SW480 (cell line): ENCODE measurements around the gene CD300E.

Source experiments
- DNase-seq: peaks from one replicate; pipeline ENCODE4 v3.0.0-alpha.2; 2016; ENCODE audit warnings: low spot score

CD300E gene

DNA sequence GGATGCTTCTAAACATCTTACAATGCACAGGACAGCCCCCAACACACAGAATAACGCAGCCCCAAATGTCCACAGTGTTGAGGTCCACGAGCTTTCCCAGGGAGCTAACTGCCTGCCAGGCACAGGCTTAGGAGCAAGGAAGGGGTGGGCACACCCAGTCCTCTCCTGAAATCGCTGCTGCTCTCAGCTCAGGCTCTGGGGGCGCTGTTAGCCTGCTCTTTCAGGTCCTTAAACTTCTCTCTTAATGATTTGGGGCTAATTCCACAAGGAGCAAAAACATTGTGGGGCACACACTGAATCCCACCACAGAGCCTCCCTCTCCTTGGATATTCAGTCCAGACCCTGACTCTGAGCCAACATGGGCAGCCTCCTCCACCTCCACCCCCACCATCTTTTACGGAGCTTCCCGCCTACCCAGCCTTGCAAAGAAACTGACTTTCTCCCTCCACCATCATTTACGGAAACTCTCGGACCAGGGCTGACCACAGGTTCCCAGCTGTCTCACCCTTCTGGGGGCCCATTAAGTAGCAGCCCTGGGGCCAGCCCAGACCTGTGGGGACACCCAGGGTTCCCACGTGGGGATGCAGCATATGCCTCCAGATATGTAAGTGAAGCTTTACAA lies 57.3 kb downstream of the CD300E start:
- DNase-seq: peak; percentile 49

DNA sequence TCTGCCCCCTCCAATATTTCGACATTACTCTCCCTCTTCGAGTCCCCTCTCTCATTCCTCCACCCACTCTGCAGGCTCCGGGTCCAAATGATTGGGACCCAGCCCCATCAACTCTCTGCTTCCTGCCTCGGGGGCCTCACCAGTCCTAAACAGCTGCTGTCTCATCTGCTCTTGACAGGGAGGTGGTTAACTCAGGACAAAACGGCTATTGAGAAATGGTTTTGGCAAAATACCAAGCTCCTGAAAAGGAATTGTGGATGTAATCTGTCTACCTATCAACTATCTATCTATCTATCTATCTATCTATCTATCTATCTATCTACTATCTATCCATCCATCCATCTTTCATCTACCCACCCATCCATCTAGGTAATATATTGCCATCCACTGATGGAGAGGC lies 58.4 kb downstream of the CD300E start:
- no peak for DNase-seq

DNA sequence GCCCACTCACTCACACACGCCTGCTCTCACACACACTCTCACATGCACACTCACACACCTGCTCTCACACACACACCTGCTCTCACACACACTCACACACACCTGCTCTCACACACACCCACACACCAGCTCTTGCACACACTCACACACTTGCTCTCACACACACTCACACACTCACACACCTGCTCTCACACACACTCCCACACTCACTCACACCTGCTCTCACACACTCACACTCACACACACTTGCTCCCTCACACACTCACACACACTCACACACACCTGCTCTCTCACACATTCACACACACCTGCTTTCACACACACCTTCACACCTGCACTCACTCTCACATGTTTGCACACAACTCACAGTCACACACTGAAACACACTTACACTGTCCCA lies 60.2 kb downstream of the CD300E start:
- DNase-seq: no peak

DNA sequence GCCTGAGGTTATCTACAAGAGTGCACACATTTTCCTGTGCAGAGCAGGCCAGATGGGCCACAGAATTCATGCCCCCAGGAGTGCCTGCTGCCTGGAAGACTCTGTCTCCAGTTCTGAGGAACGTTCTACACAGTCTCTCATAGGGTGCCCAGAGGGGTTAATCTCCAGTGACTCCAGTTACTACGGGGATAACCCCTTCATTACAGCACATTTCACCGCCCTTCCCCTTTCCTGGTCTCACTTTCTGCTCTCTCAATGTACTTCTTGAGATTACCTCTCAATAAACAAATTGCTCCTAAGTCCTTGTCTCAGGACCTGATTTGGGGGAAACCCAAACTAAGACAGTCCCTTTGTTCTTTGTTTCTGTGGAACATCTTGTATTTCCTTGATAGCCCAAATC lies 62.0 kb downstream of the CD300E start:
- DNase-seq: no peak
